HCT116 (cell line): ENCODE results near the gene MAP1LC3B2. TPM values are rescaled to one million over a fixed set of nuclear protein-coding genes. Genes with fewer than 3 reads are reported as not detected.

ENCODE experiments used
- ATAC-seq: fragments of 200-7000 bp; cut with Tn5 transposase; 2 replicates; pipeline ENCODE4 v1.9.1; 2020; ENCODE audit warnings: mild to moderate bottlenecking, moderate library complexity
- BruUV-seq: library from RNA; stranded (reverse); fragments of 400-500 nt; replicated peaks from 2 replicates; lab custom pipeline; 2021; lab: Mats Ljungman, UMichigan
- CTCF ChIA-PET: fragments of 300-600 bp; sonication (Branson Sonifier 250); formaldehyde crosslinking; loops from one replicate; lab custom pipeline; 2021; ENCODE audit warnings: antibody characterized with exemption; lab: Charles Lee
- POLR2A ChIA-PET: fragments of 300-600, 350-600 bp; sonication (Branson Sonifier 250); formaldehyde crosslinking; loops from one replicate; lab custom pipeline; 2021; ENCODE audit warnings: antibody characterized with exemption; lab: Charles Lee
- RAD21 ChIA-PET, 2 experiments: fragments of 300-600 bp; sonication (Branson Sonifier 250); formaldehyde crosslinking; loops; one replicate each; lab custom pipeline; 2023; ENCODE audit warnings: low total read pairs in 2 of 2; ENCODE audit not compliant: uncharacterized antibody in 2 of 2, unreplicated experiment in 2 of 2, low non-redundant PET in 1 of 2; lab: Charles Lee
- DNase-seq: peaks from one replicate; pipeline ENCODE4 v3.0.0-alpha.2; 2010; ENCODE audit warnings: low read depth, low spot score
- H2AFZ ChIP-seq: fragments of 200-600 bp; shearing (Covaris generic), sonication (generic); 2 replicates; pipeline ENCODE4 v1.6.1; 2017; ENCODE audit warnings: low read depth, mixed run types, mixed read lengths, antibody characterized with exemption, low read length; ENCODE audit not compliant: poor library complexity, severe bottlenecking
- H3K27ac ChIP-seq: 2 replicates; pipeline ENCODE4 v1.5.1; 2012; ENCODE audit warnings: low read depth, low read length
- H3K27me3 ChIP-seq: fragments of 200-600 bp; sonication (generic); 2 replicates; pipeline ENCODE4 v1.6.1; 2016; ENCODE audit warnings: mixed run types, low read length, mixed read lengths; ENCODE audit not compliant: insufficient read depth
- H3K36me3 ChIP-seq, 2 experiments: fragments of 200-500 bp in 1 of 2; fragments of 200-600 bp in 1 of 2; sonication (Bioruptor generic) in 1 of 2; sonication (generic) in 1 of 2; 2 replicates each; pipeline versions ENCODE4 v1.5.1 to v1.6.1; 2014 to 2016; ENCODE audit warnings: low read length in 2 of 2, inconsistent platforms in 1 of 2, mixed read lengths in 1 of 2, mixed run types in 1 of 2; ENCODE audit not compliant: insufficient read depth in 2 of 2, control insufficient read depth in 1 of 2
- H3K4me1 ChIP-seq, 2 experiments: fragments of 200-600 bp in 1 of 2; sonication (generic) in 1 of 2; 2 replicates each; pipeline versions ENCODE4 v1.5.1 to v1.6.1; 2012 to 2017; ENCODE audit warnings: low read length in 2 of 2, inconsistent platforms in 1 of 2, mild to moderate bottlenecking in 1 of 2, mixed read lengths in 1 of 2, mixed run types in 1 of 2, moderate library complexity in 1 of 2; ENCODE audit not compliant: insufficient read depth in 2 of 2, control insufficient read depth in 1 of 2
- H3K4me2 ChIP-seq: fragments of 200-600 bp; sonication (generic); 2 replicates; pipeline ENCODE4 v1.6.1; 2017; ENCODE audit warnings: mixed run types, low read length, mixed read lengths
- H3K4me3 ChIP-seq, 2 experiments: fragments of 200-600 bp in 1 of 2; sonication (generic) in 1 of 2; replicated peaks in 1 of 2; 2 replicates each; pipeline ENCODE4 v1.5.1; 2011 to 2016; ENCODE audit warnings: low read length in 2 of 2, control low read depth in 1 of 2, low read depth in 1 of 2, mild to moderate bottlenecking in 1 of 2, mixed read lengths in 1 of 2, mixed run types in 1 of 2
- H3K79me2 ChIP-seq: fragments of 200-600 bp; sonication (generic); 2 replicates; pipeline ENCODE4 v1.6.1; 2017; ENCODE audit warnings: mild to moderate bottlenecking, mixed run types, low read length, moderate library complexity, mixed read lengths; ENCODE audit not compliant: insufficient read depth
- H3K9ac ChIP-seq: fragments of 200-600 bp; sonication (generic); 2 replicates; pipeline ENCODE4 v1.6.1; 2016; ENCODE audit warnings: low read length, mixed read lengths
- H3K9me2 ChIP-seq: fragments of 200-600 bp; sonication (generic), shearing (Covaris generic); 2 replicates; pipeline ENCODE4 v1.6.1; 2017; ENCODE audit warnings: mixed run types, mild to moderate bottlenecking, moderate library complexity; ENCODE audit not compliant: insufficient read depth
- H3K9me3 ChIP-seq, 2 experiments: fragments of 200-500 bp in 1 of 2; fragments of 200-600 bp in 1 of 2; sonication (Bioruptor generic) in 1 of 2; sonication (generic) in 1 of 2; 2 replicates each; pipeline ENCODE4 v1.6.1; 2014 to 2017; ENCODE audit warnings: low read length in 2 of 2, mixed read lengths in 2 of 2, inconsistent platforms in 1 of 2, low read depth in 1 of 2, mild to moderate bottlenecking in 1 of 2, mixed run types in 1 of 2, moderate library complexity in 1 of 2; ENCODE audit not compliant: control insufficient read depth in 1 of 2, insufficient read depth in 1 of 2
- H4K20me1 ChIP-seq: fragments of 200-600 bp; sonication (generic), shearing (Covaris generic); 2 replicates; pipeline ENCODE4 v1.6.1; 2017; ENCODE audit warnings: mixed run types, mild to moderate bottlenecking, moderate library complexity; ENCODE audit not compliant: insufficient read depth
- ATF3 ChIP-seq: IDR thresholded peaks from 2 replicates; pipeline ENCODE4 v1.6.1; 2012
- CTCF ChIP-seq, 3 experiments: fragments of 200-600 bp in 1 of 3; sonication (generic) in 1 of 3; IDR thresholded peaks in 2 of 3; conservative IDR thresholded peaks in 1 of 3; 2 replicates each; pipeline ENCODE4 v1.5.1; 2012 to 2017; ENCODE audit warnings: low read depth in 2 of 3, low read length in 2 of 3, antibody characterized with exemption in 1 of 3, borderline replicate concordance in 1 of 3, control low read depth in 1 of 3, mild to moderate bottlenecking in 1 of 3, mixed read lengths in 1 of 3, mixed run types in 1 of 3, moderate library complexity in 1 of 3; ENCODE audit not compliant: insufficient read depth in 1 of 3
- EZH2 ChIP-seq: fragments of 200-600 bp; sonication (generic); IDR thresholded peaks from 2 replicates; pipeline ENCODE4 v1.6.1; 2017; ENCODE audit warnings: antibody characterized with exemption, mixed run types
- JUND ChIP-seq: IDR thresholded peaks from 2 replicates; pipeline ENCODE4 v1.6.1; 2012
- POLR2A ChIP-seq: IDR thresholded peaks from 2 replicates; pipeline ENCODE4 v1.7.0; 2011; ENCODE audit warnings: borderline replicate concordance; ENCODE audit not compliant: insufficient read depth, insufficient read length; ENCODE audit errors: extremely low read depth
- POLR2AphosphoS5 ChIP-seq: IDR thresholded peaks from 2 replicates; pipeline ENCODE4 v1.6.1; 2011; ENCODE audit warnings: mild to moderate bottlenecking, low read depth, low read length, moderate library complexity
- RAD21 ChIP-seq: IDR thresholded peaks from 2 replicates; pipeline ENCODE4 v1.6.1; 2012; ENCODE audit warnings: low read depth, mild to moderate bottlenecking
- SP1 ChIP-seq: IDR thresholded peaks from 2 replicates; pipeline ENCODE4 v1.6.1; 2012; ENCODE audit warnings: low read depth
- SRF ChIP-seq: IDR thresholded peaks from 2 replicates; pipeline ENCODE4 v1.6.1; 2012; ENCODE audit warnings: low read depth
- YY1 ChIP-seq: IDR thresholded peaks from 2 replicates; pipeline ENCODE4 v1.6.1; 2011; ENCODE audit warnings: low read length, low read depth, moderate library complexity, mild to moderate bottlenecking; ENCODE audit not compliant: insufficient replicate concordance; ENCODE audit errors: extremely low read depth
- ZBTB33 ChIP-seq: IDR thresholded peaks from 2 replicates; pipeline ENCODE4 v1.6.1; 2011; ENCODE audit warnings: mild to moderate bottlenecking, low read length, moderate library complexity; ENCODE audit not compliant: insufficient replicate concordance; ENCODE audit errors: extremely low read depth
- ZFX ChIP-seq: fragments of 450-650 bp; IDR thresholded peaks from 2 replicates; pipeline ENCODE4 v1.6.1; 2017
- ZNF274 ChIP-seq: fragments of 200-500 bp; sonication (Bioruptor generic); IDR thresholded peaks from 2 replicates; pipeline ENCODE4 v1.6.1; 2014; ENCODE audit warnings: mild to moderate bottlenecking, low read depth, low read length, inconsistent platforms
- intact Hi-C: fragments of 100-400 bp; cut with micrococcal nuclease; formaldehyde crosslinking; loops from 2 replicates; pipeline ENCODE4 v1.10.0; 2022
- total RNA-seq: library from RNA; stranded (reverse); gene quantifications from one replicate; pipeline ENCODE4 v1.2.1, GENCODE V29; 2021; ENCODE audit not compliant: unreplicated experiment

Gene MAP1LC3B2
- total RNA-seq, 1 experiment from 2014 or later = 4.7 TPM

- ChIA-PET CTCF (interaction anchor here (0.6 kb wide), 1 partner anchor 489 kb away, joined by 3 read pairs; no protein-coding TSS in a partner anchor), RAD21 (no interaction called here), POLR2A (no interaction called here)
- no peaks in the 10 kb centered on the region for H3K79me2 ChIP-seq
- H3K4me1 ChIP-seq = no peaks in the 10 kb centered on the region
- no peaks in the 10 kb centered on the region for H3K36me3 ChIP-seq
- ATAC-seq (no peak), DNase-seq (no peak)
- H2AFZ ChIP-seq = no peak overlapping the region
- TF ChIP-seq SRF = no peak
- no peak for TF ChIP-seq RAD21
- no peak for TF ChIP-seq JUND
- TF ChIP-seq ZNF274 = no peak
- no peak for TF ChIP-seq ZFX
- TF ChIP-seq ATF3 = no peak
- no peak for TF ChIP-seq EZH2
- TF ChIP-seq ZBTB33 = no peak
- TF ChIP-seq CTCF (IDR thresholded peaks at IDR 0.05 in 2 of 3, conservative IDR thresholded peaks at IDR 0.05 in 1 of 3; ENCODE audit: borderline replicate concordance in 1 of 3, insufficient read depth in 1 of 3, low read depth in 2 of 3, low read length in 2 of 3) = no peak
- no peak for TF ChIP-seq POLR2A
- no peak for TF ChIP-seq YY1
- TF ChIP-seq POLR2AphosphoS5 = no peak
- no peak for TF ChIP-seq SP1
- no peaks in the 10 kb centered on the region for H3K27me3 ChIP-seq
- no TSS peak for BruUV-seq
- no peaks in the 10 kb centered on the region for H3K9me2 ChIP-seq
- no peak overlapping the region for H3K4me2 ChIP-seq
- intact Hi-C loops = no loop called here
- no peak overlapping the region for H3K4me3 ChIP-seq
- H3K27ac ChIP-seq = no peak overlapping the region
- no peaks in the 10 kb centered on the region for H3K9me3 ChIP-seq
- no peaks in the 10 kb centered on the region for H4K20me1 ChIP-seq
- H3K9ac ChIP-seq = no peak overlapping the region
Measured at GRCh38 chr12:116577154-116577561, 18.0 kb downstream of the MAP1LC3B2 start.
